Measurements from ENCODE around the gene PRPS1.

DNA sequence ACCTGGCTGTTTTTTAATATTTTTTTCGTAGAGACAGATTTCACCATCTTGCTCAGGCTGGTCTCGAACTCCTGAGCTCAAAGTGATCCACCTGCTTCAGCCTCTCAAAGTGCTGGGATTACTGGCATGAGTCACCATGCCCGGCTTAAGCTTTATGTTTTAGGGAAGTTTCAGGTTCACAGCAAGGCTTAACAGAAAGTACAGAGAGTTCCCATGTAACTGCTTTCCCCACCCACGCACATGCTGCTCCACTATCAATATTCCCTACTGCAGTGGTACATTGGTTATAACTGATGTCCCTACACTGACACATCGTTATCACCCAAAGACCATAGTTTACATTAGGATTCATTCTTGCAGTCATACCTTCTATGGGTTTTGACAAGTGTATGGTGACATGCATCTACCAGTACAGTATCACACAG is 62.7 kb downstream of the PRPS1 start:
- TF ChIP-seq CTCF (IDR thresholded peaks at IDR 0.05) = no peak
- TF ChIP-seq ZFX (IDR thresholded peaks at IDR 0.05; ENCODE audit: borderline replicate concordance) = no peak
